NCI-H187 (cell line): Measurements from ENCODE around the gene ELL2.

Experiments used
- DNase-seq, 2 experiments: peaks; one replicate each; lab custom pipeline; 2025; lab: John Stamatoyannopoulos, UW

Gene ELL2

DNA sequence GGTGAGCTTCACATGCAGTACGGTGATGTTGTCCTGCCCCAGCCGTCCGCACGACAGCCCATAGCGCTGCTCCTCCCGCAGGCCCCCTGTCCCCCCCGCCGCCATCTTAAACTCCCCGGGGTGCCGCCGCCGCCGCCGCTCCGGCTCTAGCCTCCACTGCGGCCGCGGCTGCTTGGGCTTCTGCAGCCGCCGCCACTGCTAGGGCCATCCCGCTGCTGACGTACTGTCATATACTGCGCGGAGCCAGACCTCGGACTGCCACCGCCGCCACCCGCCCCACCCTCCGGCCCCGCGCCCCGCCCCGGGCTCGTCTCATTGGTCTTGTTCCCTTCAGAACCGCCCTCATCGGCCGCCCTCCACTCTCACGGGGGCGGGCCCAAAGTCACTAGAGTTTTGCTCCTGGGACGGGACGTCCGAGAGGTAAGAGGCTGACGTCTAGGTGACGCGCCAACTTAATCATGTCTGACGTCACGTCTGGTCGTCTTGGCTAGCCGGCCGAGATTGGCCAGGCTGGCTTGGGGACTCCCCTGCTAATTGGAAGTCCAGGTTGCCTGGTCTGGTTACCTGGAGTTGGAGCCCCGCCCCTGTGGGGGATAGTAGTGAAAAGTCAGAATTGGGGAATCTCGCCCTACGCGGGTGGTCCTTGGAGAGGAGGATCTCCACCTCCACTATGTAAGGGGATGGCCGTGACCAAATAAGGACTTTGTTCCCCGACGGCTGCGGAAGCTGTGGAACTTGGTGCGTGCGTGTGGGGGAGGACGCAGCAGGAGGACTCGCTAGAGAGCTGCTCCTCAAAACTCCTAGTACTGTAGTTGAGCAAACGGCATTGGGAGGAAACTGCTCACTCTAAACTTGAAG is at the start of gene ELL2:
Gene ELL2 (minus strand): TSS at position 235 of the 858 bp plus-strand sequence. CDS start 130 bp downstream, at position 105.
- DNase-seq = peak; percentile 42 to 67

DNA sequence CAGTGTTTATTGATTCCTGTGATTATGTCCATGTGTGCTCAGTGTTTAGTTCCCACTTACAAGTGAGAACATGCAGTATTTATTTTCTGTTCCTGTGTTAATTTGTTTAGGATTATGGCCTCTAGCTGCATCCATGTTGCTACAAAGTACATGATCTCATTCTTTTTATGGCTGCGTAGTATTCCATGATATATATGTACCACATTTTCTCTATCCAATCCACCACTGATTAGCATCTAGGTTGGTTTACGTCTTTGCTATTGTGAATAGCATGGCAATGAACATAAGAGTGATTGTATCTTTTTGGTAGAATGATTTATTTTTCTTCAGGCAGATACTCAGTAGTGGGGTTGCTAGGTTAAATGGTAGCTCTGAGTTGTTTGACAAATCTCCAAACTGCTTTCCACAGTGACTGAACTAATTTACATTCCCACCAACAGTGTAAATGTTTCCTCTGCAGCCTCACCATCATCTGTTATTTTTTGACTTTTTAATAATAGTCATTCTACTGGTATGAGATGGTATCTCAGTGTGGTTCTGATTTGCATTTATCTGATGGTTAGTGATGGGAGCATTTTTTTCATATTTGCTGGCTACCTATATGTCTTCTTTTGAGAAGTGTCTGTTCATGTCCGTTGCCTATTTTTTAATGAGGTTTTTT is 47.5 kb upstream of the ELL2 start:
- DNase-seq = no peak

- no peak for DNase-seq
Measured at GRCh38 chr5:96008487-96008886, 46.8 kb upstream of the ELL2 start.

GRCh38 chr5:96007051-96007450 is 45.4 kb upstream of the ELL2 start:
- no peak for DNase-seq

GRCh38 chr5:96006291-96006690 is 44.6 kb upstream of the ELL2 start:
- no peak for DNase-seq

DNA sequence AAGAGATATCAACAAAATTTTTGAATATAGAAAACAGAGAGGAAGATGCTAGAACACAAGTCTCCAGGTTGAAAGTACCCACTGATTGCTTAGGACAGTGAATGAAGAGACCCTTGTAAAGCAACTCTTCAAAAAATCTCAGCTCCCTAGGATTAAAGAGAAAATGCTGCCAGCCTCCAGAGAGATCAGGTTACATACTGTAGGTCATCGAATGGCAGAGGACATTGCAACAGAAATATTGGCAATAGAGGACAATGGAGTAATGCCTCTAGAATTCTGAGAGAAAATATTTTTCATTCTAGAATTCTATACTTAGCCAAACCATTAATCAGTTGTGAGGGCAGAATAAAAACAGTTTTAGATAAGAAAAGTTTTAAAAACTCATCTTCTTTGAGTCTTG is 43.1 kb upstream of the ELL2 start:
- DNase-seq = no peak

DNA sequence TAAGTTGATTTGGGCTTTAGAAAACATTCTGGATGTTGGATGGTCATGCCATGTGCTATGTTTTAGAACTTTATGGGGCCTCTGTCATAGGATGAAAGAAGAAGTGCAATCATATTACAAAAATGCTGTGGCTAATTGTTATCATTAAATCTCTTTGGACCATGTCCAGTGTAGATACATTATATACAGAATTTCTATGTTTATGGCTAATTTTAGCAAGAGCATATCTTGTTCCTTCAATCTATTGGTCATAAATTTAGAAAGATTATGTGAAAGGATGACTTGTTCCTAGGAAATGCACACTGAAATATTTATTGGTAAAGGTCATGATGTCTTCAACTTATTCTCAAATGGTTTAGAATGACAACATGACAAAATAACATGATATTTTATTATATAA is 42.4 kb upstream of the ELL2 start:
- no peak for DNase-seq

GRCh38 chr5:96001262-96001661 is 39.6 kb upstream of the ELL2 start:
- DNase-seq = no peak

GRCh38 chr5:96000308-96000707 is 38.7 kb upstream of the ELL2 start:
- DNase-seq = no peak

DNA sequence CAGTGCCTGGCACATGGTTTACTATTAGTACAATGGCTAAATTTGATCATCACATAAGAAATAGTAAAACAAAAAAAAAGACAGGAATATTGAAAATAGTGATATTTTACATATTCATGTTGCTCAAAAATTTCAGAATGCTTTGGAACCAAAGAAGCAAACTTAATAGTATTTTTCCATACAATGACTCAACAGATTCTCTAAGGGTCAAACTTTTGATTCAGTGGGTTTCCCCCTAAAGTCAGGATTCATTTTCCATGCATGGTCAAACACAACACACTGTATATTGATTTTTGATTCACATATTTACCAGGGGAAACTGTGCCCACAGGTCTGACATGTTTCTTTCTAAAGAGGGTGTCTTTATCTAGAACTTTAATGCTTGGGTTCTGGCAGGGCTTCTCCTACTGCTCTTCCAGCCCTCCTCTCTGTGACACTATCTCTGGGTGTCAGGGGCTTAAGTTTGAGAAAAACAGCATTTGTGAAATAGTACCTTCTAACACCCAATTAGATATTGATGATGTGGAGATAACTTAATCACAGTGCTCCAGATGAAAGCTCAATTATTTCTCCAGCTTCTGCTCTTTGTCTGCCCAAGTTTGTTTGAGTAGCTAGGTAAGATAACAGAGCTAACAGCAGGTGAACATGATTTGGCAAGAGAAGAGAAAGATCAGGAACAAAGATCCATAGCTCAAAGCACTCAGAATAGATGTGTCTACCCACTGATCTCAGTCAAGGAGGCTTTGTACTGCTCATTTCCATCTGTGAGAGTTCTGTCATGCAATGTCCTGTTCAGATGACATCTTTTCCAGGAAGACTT is 35.5 kb upstream of the ELL2 start:
- no peak for DNase-seq

GRCh38 chr5:95995962-95996489 is 34.4 kb upstream of the ELL2 start:
- no peak for DNase-seq

DNA sequence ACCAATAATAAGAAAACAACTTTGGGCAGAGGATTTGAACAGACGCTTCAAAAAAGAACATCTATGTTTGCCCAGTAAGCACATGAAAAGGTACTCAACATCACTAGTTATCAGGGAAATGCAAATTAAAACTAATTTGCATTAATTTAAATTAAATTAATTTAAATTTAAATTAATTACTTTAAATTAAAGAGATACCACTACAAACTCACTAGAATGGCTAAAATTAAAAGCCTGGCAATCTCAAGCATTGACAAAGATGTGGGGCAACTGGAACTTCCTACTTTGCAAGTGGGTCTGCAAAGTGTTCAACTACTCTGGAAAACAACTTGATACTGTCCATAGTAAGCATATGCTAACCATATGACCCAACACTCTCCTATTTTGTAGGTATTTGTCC is 32.1 kb upstream of the ELL2 start:
- no peak for DNase-seq

- DNase-seq = no peak
Measured at GRCh38 chr5:95993266-95993665, 31.6 kb upstream of the ELL2 start.

DNA sequence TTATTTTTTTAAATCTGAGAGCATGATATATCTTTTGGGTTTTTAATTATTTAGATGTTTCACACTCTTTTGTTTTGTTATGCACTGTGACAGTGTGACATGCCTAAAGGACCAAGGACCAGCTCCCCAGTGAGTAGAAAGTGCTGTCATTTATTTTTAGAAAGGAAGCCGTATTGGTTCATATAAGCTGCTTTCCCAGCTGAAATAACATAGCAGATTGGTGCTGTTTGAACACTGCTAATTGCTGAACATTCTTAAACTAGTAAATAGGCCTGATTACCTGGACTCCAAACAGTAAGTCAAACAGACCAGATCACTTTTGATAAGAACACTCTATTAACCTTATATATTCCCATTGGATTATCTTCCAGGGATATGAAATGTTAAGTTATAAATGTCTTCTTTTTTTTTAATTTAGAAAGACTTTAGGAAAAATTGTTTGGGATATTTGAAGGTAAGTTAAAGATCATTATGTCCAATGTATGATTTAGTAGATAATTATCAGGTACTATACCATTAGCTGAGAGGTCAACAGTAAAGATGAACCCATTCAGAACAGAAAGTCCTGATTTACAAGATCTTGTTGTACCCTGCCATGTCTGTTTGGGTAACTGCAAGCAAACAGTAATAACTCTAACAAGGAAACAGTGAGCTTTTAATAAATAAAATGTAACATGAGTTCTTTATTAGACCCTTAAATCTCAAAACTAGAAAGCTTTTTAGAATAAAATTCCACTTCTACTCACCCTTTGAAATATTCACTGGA is 27.8 kb upstream of the ELL2 start:
- no peak for DNase-seq

- DNase-seq = no peak
Measured at GRCh38 chr5:95988877-95989276, 27.2 kb upstream of the ELL2 start.

DNA sequence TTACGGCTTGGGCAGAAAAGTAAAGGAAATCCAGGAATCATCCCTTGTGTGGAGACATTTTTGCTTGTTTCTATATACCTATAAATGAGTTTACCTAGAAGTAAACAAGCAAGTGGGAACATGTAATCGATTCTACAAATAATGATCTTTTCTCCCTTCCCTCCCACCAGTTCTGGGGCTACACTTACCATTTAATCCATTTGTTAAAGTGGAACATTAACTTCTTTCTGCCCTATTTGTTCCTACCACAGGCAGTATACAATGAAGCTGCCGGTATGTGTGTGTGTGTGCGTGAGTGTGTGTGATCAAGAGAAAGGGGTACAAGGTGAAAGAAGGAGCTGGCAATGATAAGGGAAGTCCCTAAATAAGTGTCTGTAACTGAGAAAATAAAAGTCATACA is 26.4 kb upstream of the ELL2 start:
- DNase-seq = no peak

GRCh38 chr5:95986937-95987520 is 25.4 kb upstream of the ELL2 start:
- no peak for DNase-seq

GRCh38 chr5:95986001-95986400 is 24.4 kb upstream of the ELL2 start:
- no peak for DNase-seq

- DNase-seq = no peak
Measured at GRCh38 chr5:95985249-95985648, 23.6 kb upstream of the ELL2 start.

DNA sequence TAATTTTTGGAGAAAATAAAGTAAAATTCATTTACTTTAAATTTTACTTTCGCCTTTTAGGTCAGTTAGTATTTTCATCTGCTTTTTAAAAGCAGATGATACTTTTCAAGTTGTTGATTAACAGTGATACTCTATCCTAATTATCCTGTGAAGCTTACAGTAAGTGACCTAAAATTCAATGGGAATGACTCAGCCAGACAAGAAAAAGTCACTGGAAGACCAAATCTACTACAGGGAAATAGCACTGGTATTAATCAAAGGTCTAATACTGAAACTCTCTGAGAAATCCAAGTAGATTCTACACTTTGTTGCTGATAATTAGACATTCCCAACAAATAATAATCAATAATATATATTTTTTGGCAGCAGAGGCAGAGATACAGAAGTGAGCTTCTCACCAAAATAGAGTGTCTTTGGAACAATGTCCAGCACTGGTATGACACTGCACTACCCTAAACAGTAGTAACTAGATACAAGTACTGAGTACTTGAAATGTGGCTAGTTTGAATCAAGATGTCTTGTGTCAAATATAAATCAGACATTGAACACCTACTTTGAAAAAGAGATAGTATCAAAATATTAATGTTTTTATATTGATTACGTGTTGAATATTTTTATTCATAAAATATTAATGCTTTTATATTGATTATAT is 22.8 kb upstream of the ELL2 start:
- DNase-seq = no peak

DNA sequence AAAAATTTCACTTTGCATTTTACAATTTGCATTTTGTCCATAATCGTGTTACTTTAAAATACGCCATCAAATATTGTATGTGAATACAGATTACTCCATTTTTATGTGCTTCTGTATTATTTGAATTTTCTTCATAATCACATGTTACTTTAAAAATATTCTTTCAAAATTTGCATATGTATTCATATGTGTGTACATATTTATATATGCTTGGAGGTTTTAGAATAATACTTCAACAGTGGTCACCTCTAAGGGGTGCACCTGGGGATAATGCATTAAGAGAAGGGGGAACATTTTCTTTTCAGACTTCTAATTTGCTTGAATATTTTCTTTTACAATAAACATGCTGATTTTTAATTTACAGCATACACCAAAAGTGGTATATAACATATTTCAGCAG is 21.9 kb upstream of the ELL2 start:
- DNase-seq = no peak
